OCI-LY7 (cell line): ENCODE results near the gene GPHA2. TPM values are rescaled to one million over a fixed set of nuclear protein-coding genes. Genes with fewer than 3 reads are reported as not detected.

Source experiments
- BruUV-seq: library from RNA; stranded (reverse); fragments of 400-500 nt; replicated peaks from 2 replicates; lab custom pipeline; 2021; lab: Mats Ljungman, UMichigan
- CTCF ChIA-PET: fragments of 300-600 bp; sonication (Branson Sonifier 250); formaldehyde crosslinking; loops from one replicate; lab custom pipeline; 2022; ENCODE audit warnings: antibody characterized with exemption; ENCODE audit not compliant: unreplicated experiment; lab: Charles Lee
- POLR2A ChIA-PET: fragments of 300-600 bp; sonication (Branson Sonifier 250); formaldehyde crosslinking; loops from one replicate; lab custom pipeline; 2022; ENCODE audit warnings: antibody characterized with exemption; lab: Charles Lee
- DNase-seq: peaks from one replicate; pipeline ENCODE4 v3.0.0-alpha.2; 2015; ENCODE audit warnings: low spot score
- H2AFZ ChIP-seq: fragments of 200-600 bp; sonication (generic), shearing (Covaris generic); 2 replicates; pipeline ENCODE4 v1.6.1; 2014; ENCODE audit warnings: mild to moderate bottlenecking, antibody characterized with exemption, low read length, moderate library complexity
- H3K27ac ChIP-seq: fragments of 200-600 bp; sonication (generic); 2 replicates; pipeline ENCODE4 v1.5.1; 2014; ENCODE audit warnings: mixed run types, low read depth, mild to moderate bottlenecking, moderate library complexity, low read length, inconsistent platforms; ENCODE audit not compliant: poor library complexity, severe bottlenecking
- H3K36me3 ChIP-seq: fragments of 200-600 bp; sonication (generic); 2 replicates; pipeline ENCODE4 v1.6.1; 2014; ENCODE audit warnings: mild to moderate bottlenecking, antibody characterized with exemption, low read length, moderate library complexity, mixed read lengths; ENCODE audit not compliant: insufficient read depth
- H3K4me1 ChIP-seq: fragments of 200-600 bp; sonication (generic); 2 replicates; pipeline ENCODE4 v1.5.1; 2014; ENCODE audit warnings: mild to moderate bottlenecking, low read length; ENCODE audit not compliant: insufficient read depth, poor library complexity, severe bottlenecking
- H3K4me2 ChIP-seq: fragments of 200-600 bp; sonication (generic); 2 replicates; pipeline ENCODE4 v1.6.1; 2014; ENCODE audit warnings: mild to moderate bottlenecking, low read length
- H3K4me3 ChIP-seq: fragments of 200-600 bp; sonication (generic); 2 replicates; pipeline ENCODE4 v1.5.1; 2014; ENCODE audit warnings: mild to moderate bottlenecking, low read depth, low read length; ENCODE audit not compliant: poor library complexity, severe bottlenecking
- H3K79me2 ChIP-seq: fragments of 200-600 bp; sonication (generic); 2 replicates; pipeline ENCODE4 v1.6.1; 2016; ENCODE audit warnings: low read depth, mild to moderate bottlenecking, low read length, moderate library complexity, mixed read lengths; ENCODE audit not compliant: insufficient read depth
- H3K9me2 ChIP-seq: fragments of 200-600 bp; sonication (generic); 2 replicates; pipeline ENCODE4 v1.6.1; 2016; ENCODE audit warnings: mild to moderate bottlenecking, low read length, mixed read lengths; ENCODE audit not compliant: insufficient read depth
- H3K9me3 ChIP-seq: fragments of 200-600 bp; sonication (generic); 2 replicates; pipeline ENCODE4 v1.6.1; 2014; ENCODE audit warnings: mild to moderate bottlenecking, mixed run types, low read length, mixed read lengths
- H4K20me1 ChIP-seq: fragments of 200-600 bp; sonication (generic); 2 replicates; pipeline ENCODE4 v1.6.1; 2014; ENCODE audit warnings: mild to moderate bottlenecking, antibody characterized with exemption, low read length, moderate library complexity, mixed read lengths; ENCODE audit not compliant: insufficient read depth
- EZH2phosphoT487 ChIP-seq: fragments of 200-600 bp; sonication (generic); IDR thresholded peaks from 2 replicates; pipeline ENCODE4 v1.6.1; 2018; ENCODE audit warnings: low read depth, borderline replicate concordance, mild to moderate bottlenecking, mixed run types, antibody characterized with exemption, low read length, moderate library complexity, mixed read lengths
- intact Hi-C: fragments of 100-400 bp; cut with micrococcal nuclease; formaldehyde crosslinking; loops from one replicate; pipeline ENCODE4 v1.10.0; 2022; ENCODE audit not compliant: unreplicated experiment
- total RNA-seq, 2 experiments: library from RNA; depleted of rRNA in 1 of 2; stranded (reverse); fragments of >200 nt in 1 of 2; shearing (Covaris generic) in 1 of 2; gene quantifications; 2 replicates each; pipeline ENCODE4 v1.2.3, GENCODE V29; 2014 to 2022
- TF ChIP-seq, protein P1 (sequence below): fragments of 200-600 bp; sonication (generic); conservative IDR thresholded peaks from 2 replicates; pipeline ENCODE4 v1.5.1; 2014; ENCODE audit warnings: mild to moderate bottlenecking, antibody characterized with exemption, low read length, moderate library complexity, mixed read lengths

The GPHA2 gene
- total RNA-seq, 2 experiments from 2014 or later, result not detected

DNA sequence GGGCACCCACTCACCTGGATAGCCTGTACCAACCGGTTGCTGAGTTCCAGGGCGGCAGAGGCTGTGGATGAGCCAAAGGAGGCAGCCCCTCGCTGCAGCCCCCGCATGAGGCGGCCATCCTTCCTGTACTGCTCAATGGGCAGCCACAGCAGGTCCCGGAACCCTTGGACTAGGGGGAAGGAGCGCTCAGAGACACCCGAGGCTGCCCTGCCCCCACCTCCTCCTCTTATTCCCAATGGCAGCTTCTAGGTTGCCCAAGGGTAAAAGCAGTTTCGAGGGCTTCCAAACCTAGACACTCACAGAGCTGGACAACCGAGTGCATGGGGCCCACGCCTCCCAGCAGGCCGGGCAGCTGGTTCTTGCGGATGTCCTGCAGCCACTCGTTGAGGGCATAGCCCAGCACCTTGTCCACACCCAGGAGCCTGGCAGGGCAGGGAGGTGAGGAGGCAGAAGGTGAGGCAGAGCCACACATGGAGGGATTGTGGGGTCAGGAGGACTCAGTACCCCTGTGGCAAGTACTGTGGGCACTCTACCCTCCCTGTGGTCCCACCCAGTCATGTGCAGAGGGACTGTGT is 39.2 kb downstream of the GPHA2 start:
- TF ChIP-seq, protein P1, sequence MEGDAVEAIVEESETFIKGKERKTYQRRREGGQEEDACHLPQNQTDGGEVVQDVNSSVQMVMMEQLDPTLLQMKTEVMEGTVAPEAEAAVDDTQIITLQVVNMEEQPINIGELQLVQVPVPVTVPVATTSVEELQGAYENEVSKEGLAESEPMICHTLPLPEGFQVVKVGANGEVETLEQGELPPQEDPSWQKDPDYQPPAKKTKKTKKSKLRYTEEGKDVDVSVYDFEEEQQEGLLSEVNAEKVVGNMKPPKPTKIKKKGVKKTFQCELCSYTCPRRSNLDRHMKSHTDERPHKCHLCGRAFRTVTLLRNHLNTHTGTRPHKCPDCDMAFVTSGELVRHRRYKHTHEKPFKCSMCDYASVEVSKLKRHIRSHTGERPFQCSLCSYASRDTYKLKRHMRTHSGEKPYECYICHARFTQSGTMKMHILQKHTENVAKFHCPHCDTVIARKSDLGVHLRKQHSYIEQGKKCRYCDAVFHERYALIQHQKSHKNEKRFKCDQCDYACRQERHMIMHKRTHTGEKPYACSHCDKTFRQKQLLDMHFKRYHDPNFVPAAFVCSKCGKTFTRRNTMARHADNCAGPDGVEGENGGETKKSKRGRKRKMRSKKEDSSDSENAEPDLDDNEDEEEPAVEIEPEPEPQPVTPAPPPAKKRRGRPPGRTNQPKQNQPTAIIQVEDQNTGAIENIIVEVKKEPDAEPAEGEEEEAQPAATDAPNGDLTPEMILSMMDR, result no peak
- no peak for TF ChIP-seq EZH2phosphoT487
- Histone ChIP-seq H3K27ac (no peak overlapping the region), H4K20me1 (no peaks in the 10 kb centered on the region), H3K79me2 (no peaks in the 10 kb centered on the region), H3K36me3 (peaks cover 11% of the 10 kb centered on the region; the same call in 1 of the 2 replicates), H3K9me3 (no peaks in the 10 kb centered on the region), H3K9me2 (no peaks in the 10 kb centered on the region), H2AFZ (no peak overlapping the region), H3K4me3 (no peak overlapping the region), H3K4me1 (peaks cover 11% of the 10 kb centered on the region), H3K4me2 (no peak overlapping the region)
- intact Hi-C loops, result no loop called here
- DNase-seq, result no peak
- CTCF ChIA-PET, result no interaction called here
- BruUV-seq, result no TSS peak
- POLR2A ChIA-PET, result no interaction called here

DNA sequence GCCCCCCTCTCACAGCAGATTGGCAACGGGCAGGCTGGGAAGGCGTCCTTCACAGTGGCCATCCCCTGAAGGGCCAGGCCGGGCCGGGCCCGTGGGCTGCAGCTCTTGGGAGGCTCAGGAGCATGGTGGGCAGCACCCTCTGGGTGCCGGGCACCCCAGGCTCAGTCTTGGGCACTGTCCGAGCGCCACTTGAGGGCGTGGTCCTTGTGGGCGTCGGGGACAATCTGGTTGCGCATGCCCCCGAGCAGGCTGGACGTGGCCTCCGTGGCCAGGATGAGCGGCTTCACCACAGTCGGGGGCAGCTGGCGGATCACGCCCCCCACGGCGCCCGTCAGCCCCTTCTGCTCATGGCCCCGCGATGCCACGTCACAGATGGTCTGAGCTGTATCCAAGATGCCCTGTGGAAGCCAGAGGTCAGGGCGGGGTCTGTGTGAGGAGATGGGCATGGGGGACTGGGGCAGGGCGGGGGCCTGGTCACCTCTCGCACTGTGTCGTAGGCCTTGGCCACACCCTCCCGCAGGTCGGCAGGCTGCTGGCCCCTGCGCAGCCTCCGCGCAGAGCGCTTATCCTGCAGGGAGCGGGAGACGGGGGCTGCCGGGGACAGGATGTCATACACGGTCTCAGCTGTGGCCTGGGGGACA is 40.8 kb downstream of the GPHA2 start:
- Histone ChIP-seq H3K4me1 (peaks cover 11% of the 10 kb centered on the region), H4K20me1 (no peaks in the 10 kb centered on the region), H3K9me3 (no peaks in the 10 kb centered on the region), H2AFZ (no peak overlapping the region), H3K4me2 (no peak overlapping the region), H3K36me3 (peaks cover 8% of the 10 kb centered on the region; the same call in 1 of the 2 replicates), H3K9me2 (no peaks in the 10 kb centered on the region), H3K79me2 (no peaks in the 10 kb centered on the region), H3K27ac (no peak overlapping the region), H3K4me3 (no peak overlapping the region)
- intact Hi-C loops, result loop anchor here (1.0 to 5.0 kb wide), 2 partner anchors 48 to 108 kb away; no protein-coding TSS in a partner anchor
- no peak for DNase-seq
- ChIA-PET POLR2A (no interaction called here), CTCF (interaction anchor here (1.3 kb wide), 1 partner anchor 45 kb away, joined by 5 read pairs; no protein-coding TSS in a partner anchor)
- no TSS peak for BruUV-seq
- TF ChIP-seq EZH2phosphoT487, result no peak
- TF ChIP-seq, protein P1, result no peak
